GM06990 (cell line): ENCODE measurements around the gene FCER2.

Experiments used
- DNase-seq: peaks from one replicate; pipeline ENCODE4 v3.0.0-alpha.2; 2011; ENCODE audit not compliant: insufficient read length; ENCODE audit errors: extremely low read depth
- H3K27me3 ChIP-seq: replicated peaks from 2 replicates; pipeline ENCODE4 v1.6.0; 2011; ENCODE audit warnings: low read length; ENCODE audit not compliant: control insufficient read depth, insufficient read depth
- H3K36me3 ChIP-seq: 2 replicates; pipeline ENCODE4 v1.5.1; 2011; ENCODE audit warnings: low read length; ENCODE audit not compliant: control insufficient read depth, insufficient read depth
- H3K4me3 ChIP-seq: replicated peaks from 2 replicates; pipeline ENCODE4 v1.5.1; 2011; ENCODE audit warnings: low read depth, mild to moderate bottlenecking, control low read depth, low read length
- TF ChIP-seq, protein P1 (sequence below): IDR thresholded peaks from 2 replicates; pipeline ENCODE4 v1.5.1; 2011; ENCODE audit warnings: low read length, control low read depth, mild to moderate bottlenecking, inconsistent platforms; ENCODE audit not compliant: insufficient read depth, poor library complexity, severe bottlenecking

FCER2 gene

DNA sequence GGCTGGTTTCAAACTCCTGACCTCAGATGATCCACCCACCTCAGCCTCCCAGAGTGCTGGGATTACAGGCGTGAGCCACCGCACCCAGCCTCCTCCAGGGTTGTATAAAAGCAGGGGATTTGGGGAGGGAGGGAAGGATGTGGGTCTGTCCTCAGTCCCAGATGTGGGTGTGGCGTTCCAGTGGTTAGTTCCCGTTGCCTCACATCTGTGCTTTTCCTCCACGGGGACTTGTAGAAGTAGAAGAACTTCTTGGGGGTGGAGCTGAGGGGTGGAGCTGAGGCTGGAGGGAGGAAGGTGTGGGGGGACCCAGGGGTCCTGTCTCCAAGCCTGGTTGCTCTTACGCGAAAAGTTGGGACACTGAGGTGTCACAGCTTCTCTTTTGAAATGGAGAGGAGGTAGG is 25.6 kb downstream of the FCER2 start:
- H3K27me3 ChIP-seq = no peaks in the 10 kb centered on the region

DNA sequence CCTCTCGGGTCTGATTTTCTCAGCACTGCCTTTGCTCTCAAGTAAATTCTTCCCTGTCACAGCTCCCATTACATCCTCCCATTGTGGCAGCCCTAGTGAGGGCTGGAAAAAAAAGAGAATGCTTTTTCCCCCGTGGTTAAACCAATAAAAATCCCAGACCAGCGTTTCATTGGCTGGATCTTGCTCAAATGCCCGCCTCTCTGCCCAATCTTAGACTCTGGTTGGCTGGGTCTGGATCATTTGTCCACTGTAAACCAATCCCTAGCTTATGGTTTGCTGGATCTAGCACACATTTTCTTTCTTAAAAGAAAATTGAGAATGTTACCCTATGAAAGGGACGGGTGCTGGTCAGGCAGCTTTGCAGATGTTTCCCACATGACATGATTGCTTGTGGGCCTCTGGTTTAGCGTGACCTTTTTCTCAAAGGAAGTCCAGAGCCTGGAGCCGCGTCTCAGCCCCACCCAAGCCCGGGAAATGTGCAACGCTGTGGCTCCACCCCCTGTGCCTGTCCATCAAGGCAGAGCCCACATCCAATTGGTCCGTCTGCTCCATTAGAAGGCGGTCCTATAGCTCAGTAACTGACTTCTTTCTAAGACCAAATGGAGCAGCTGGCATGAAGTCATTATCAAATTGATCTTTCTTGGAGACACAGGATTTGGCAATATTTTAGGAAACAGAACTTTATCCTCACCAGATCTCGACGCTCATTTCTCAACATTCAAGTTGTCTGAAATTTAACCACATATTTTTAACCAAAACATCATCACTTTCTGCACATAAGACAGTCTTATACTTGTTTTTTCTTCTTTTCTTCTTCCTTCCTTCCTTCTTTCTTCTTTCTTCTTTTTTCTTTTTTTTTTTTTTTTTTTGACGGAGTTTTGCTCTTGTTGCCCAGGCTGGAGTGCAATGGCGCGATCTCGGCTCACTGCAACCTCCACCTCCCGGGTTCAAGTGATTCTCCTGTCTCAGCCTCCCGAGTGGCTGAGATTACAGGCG is 27.6 kb downstream of the FCER2 start:
- no peaks in the 10 kb centered on the region for H3K36me3 ChIP-seq
- no peaks in the 10 kb centered on the region for H3K27me3 ChIP-seq
- no peak overlapping the region for H3K4me3 ChIP-seq
- peak; percentile 64 for DNase-seq
- TF ChIP-seq, protein P1, sequence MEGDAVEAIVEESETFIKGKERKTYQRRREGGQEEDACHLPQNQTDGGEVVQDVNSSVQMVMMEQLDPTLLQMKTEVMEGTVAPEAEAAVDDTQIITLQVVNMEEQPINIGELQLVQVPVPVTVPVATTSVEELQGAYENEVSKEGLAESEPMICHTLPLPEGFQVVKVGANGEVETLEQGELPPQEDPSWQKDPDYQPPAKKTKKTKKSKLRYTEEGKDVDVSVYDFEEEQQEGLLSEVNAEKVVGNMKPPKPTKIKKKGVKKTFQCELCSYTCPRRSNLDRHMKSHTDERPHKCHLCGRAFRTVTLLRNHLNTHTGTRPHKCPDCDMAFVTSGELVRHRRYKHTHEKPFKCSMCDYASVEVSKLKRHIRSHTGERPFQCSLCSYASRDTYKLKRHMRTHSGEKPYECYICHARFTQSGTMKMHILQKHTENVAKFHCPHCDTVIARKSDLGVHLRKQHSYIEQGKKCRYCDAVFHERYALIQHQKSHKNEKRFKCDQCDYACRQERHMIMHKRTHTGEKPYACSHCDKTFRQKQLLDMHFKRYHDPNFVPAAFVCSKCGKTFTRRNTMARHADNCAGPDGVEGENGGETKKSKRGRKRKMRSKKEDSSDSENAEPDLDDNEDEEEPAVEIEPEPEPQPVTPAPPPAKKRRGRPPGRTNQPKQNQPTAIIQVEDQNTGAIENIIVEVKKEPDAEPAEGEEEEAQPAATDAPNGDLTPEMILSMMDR = no peak

More for the DNA sequence above, 25.6 kb downstream of the FCER2 start:
- no peak for DNase-seq
- TF ChIP-seq, protein P1 = no peak
- Histone ChIP-seq H3K4me3 (no peak overlapping the region), H3K36me3 (no peaks in the 10 kb centered on the region)

DNA sequence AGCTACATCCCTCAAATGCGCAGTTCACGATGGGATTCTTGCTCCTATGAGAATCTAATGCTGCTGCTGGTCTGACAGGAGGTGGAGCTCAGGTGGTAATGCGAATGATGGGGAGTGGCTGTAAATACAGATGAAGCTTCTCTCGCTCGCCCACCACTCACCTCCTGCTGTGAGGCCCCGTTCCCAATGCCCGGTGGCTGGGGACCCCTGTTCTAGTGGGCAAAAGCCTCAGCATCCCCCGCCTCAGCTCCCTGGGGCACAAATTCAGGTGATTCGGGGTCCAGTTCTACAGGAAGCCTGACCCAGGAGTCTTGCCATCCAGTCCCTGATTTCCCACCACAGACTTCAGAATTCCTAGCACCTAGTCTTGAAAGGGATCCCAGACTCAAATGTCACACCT is 29.4 kb downstream of the FCER2 start:
- DNase-seq = no peak
- Histone ChIP-seq H3K4me3 (no peak overlapping the region), H3K36me3 (no peaks in the 10 kb centered on the region), H3K27me3 (no peaks in the 10 kb centered on the region; the same call in 1 of the 2 replicates)
- TF ChIP-seq, protein P1 = no peak

DNA sequence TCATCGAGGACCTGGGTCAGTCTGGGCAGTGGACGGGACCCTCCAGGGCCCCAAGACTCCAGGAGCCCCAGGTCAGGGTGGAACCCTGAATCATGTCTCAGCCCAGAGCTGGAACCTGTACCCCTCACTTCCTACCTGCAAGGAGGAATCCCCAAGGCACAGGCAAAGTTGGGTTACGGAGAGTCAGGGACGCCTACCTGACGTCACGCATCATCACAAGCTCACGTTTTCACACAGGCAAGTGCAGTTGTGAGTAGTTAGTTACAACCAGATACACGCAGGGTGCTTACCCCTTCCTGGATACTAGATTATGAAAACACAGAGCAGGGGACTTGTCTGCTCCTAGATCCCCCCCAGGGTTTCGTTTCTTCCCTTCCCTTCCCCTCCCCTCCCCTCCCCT is 31.1 kb downstream of the FCER2 start:
- no peaks in the 10 kb centered on the region; the same call in 1 of the 2 replicates for H3K27me3 ChIP-seq
- TF ChIP-seq, protein P1 = no peak
- no peak for DNase-seq
- no peak overlapping the region for H3K4me3 ChIP-seq
- no peaks in the 10 kb centered on the region for H3K36me3 ChIP-seq

DNA sequence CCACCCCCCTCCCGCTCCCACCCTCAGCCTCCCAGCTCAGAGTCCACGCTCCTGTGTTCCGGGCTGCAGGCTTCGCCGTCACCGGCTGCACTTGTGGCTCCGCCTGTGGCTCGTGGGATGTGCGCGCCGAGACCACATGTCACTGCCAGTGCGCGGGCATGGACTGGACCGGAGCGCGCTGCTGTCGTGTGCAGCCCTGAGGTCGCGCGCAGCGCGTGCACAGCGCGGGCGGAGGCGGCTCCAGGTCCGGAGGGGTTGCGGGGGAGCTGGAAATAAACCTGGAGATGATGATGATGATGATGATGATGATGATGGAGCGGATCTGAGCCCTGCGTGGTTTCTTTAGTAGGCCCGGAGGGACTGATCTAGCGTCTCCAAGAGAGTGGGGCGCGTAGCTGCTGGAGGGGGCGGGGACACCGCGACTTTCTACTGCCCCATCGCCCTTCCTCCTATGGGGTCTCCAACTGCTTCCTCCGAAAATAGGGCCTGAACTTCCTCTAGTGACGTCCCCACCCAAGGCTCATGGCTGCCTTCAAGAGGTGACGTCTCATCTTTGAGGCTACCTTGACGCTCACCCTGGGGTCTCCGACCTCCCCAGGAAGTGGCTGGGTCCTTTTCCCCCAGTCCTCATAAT is 31.7 kb downstream of the FCER2 start:
- Histone ChIP-seq H3K36me3 (no peaks in the 10 kb centered on the region), H3K27me3 (no peaks in the 10 kb centered on the region; the same call in 1 of the 2 replicates), H3K4me3 (peak overlapping the region; percentile 27)
- TF ChIP-seq, protein P1 = no peak
- no peak for DNase-seq
